GM18907 (cell line): Measurements from ENCODE around the gene PTGIS.

ENCODE experiments used
- ATAC-seq: cut with Tn5 transposase; IDR thresholded peaks from one replicate; pipeline ENCODE4 v1.9.1; 2021; ENCODE audit warnings: mild to moderate bottlenecking, moderate library complexity; ENCODE audit not compliant: unreplicated experiment

The PTGIS gene

DNA sequence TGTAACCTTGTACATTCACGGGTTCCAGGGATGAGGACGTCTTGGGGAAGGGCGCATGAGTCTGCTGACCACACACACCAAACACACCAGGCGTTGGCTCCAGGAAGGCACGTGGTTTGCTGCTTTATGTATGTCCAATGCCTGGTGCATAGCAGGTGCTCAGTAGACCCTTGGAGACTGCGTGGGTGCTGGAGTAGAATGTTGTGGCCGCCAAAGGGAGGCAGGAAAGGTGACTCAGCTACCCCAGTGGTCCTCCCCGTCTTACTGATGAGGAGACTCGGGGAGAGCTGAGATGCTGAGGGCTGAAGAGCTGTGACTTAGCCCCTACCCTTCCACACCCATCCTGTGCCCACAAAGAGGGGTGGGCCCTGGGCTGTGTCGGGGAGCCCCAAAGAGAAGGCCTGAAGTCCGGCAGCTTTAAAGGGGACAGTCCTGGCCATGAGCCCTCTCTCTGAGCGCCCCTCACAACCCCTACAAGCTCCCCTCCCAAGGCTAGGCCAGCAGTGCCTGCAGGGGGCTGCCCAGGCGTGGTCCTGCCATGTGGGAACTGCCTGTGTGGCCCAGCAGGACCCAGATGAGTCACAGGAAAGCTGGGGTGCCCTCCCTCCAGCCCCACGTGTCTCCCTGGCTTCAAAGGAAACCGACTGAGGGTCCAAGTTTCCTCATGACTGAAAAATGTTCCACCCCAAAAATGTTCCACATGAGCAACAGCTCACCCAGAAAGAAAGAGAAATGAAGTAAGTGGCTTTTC, 28.0 kb upstream of the PTGIS start:
- ATAC-seq = no peak

DNA sequence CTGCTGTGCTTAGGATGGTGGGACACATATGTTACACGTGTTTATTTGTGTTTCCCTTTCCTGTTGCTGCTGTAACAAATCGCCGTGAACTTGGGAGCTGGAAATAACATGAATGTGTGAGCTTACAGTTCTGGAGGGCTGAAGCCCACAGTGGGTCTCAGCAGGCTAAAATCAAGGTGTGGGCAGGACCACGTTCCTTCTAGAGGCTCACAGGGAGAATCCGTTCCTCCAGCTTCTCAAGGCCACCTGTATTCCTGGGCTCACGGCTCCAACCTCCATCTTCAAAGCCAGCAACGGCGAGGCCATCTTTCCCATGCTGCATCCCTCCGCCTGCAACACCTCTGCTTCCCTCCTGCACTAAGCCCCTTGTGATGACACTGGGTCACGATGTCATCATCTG, 27.4 kb upstream of the PTGIS start:
- no peak for ATAC-seq

DNA sequence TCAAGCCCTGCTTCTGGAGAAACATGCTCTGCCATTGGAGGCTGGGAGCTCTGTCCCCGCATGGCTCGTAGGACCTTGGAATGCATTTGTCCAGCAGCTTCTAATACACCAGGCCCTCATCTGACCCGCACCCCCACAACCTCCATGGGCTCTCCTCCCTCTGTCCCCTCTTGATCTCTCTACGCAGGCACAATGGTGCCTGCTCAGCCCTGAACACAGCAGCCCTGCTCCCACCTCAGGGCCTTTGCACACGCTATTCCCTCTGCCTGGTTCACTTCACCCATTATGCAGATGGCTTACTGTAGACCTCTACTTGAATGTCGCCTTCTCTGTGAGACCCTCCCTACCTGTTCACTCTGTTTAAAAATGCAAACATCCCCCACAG, 27.0 kb upstream of the PTGIS start:
- no peak for ATAC-seq

DNA sequence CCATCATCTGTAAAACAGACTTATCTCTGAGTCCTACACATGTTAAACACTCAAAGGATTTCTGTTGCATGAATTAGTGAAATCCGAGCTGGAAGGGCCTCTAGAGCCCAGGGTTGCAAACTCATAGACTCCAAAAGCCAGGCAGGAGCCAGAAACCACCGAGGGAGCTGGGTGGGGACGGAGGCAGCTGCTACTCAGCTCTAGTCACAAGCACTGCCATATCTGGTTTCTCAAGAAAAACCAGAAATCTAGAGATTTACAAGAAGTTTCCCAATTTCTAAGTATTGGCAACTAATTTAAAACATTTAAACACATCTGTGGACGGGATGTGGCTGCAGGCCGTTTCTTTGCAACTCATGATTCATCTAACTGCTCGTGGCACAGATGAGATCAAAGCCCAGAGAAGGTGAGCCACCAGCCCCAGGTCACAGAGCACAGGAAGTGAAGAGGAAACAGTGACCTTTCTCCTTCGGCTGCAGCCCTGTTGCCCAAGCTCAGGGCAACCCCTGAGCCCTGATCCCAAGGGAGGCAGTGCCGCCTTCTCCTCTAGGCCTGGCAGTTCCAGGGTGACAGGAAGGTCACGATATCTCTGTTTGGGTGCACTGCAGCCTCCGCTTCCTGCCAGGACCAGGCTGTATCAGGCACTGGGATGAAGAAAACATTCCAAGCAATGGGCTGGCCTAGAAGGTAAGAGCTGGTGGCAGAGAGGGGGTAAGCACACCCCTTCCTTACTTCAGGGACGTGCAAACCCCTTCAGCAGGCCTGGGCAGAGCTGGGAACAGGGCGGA, 26.4 kb upstream of the PTGIS start:
- ATAC-seq = no peak

DNA sequence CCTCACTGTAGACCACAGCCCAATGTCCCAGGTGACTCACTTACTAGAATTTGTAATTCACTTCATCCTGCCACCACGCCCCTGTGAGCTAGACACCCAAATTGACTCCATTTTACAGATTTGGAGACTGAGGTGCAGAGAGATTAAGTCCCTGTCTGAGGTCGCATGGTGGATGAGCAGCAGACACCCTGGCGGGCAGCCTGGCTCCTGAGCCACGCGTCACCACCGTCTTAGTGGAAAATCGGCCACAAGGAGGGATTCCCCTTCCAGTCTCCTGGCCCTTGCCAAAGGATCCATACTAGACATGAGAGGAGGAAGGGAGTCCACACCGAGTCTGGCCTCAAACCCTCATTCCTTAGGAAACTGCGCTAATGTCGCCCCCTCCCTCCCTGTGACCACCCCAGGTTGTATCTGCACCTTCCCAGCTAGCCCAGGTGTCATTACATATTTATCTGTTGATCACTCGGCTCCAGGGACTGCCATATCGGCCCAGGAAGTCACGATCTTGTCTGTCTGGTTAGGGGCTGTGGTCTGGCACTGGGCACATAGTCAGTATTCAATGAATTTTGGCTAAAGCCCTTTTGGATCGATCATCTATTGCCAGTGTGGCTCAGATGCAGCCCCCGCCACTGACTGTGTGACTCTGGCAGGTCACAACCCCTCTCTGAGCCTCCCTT, 25.7 kb upstream of the PTGIS start:
- no peak for ATAC-seq

DNA sequence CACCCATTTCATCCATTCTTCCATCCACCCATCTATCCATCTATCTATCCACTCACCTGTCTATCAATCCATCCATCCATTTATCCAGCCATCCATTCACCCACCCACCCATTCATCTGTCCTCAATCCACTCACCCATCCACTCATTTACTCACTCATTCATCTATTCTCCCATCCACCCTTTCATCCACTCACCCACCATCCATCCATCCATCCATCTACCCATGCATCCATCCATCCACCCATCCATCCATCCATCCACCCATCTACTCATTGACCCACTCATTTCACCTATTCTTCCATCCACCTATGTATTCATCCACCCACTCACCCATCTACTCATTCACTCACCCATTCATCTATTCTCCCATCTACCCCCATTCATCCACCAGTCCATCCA, 24.2 kb upstream of the PTGIS start:
- ATAC-seq = no peak

DNA sequence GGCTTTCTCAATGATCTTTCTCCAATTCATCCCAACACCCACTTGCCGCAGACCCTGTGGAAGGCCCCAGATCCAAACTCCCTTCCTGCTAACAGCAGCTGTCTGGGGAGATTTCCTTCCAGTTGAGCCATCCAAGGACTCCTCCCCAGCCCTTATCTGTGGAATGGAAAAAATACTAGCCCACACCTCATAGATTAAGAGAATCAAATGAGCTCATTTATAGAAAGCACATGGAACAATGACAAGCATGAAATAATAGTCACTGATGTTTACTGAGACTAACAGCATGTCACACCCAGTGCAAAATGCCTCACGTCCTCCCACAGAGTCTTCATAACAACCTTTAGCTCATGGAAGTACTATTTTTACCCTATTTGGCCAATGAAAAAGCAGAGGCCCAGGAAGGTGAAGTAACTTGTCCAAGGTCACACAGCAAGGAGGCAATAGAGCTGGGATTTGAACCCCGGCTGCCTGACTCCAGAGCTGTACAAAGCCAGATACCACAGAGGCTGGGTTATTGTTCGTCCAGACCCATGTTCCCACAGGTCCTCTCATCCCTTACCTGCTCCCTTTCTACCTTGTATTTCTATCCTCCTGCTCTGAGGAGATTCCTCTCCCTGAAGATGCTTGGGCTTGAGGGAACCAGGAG, 23.4 kb upstream of the PTGIS start:
- no peak for ATAC-seq

DNA sequence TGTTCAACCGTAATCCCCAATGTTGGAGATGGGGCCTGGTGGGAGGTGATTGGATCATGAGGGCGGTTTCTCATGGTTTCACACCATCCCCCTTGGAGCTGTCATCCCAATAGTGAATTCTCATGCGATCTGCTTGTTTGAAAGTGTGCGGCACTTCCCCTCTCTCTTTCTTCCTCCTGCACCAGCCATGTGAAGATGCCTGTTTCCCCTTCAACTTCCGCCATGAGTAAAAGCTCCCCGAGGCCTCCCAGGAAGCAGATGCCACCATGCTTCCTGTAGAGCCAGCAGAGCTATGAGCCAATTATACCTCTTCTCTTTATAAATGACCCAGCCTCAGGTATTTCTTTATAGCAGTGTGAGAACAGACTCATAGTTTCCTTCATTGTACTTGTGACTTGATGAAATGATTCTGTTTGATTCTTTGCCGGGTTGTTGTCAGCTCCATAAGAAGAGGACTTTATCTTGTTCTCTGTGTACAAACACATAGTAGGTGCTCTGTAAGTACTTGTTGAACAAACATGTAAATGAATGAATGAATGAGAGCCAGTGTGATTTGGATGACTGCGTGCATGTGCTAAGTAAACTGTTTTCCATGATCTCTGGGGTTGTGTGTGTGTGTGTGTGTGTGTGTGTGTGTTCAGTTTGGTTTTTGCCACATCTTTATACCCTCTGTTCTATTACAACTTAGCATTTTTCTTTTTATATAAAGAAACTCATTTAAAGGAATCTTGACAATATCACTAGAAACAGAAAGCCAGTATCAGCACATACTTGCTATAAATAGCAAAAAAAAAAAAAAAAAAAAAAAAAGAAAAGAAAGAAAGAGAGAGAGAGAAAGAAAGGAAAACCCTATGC, 22.5 kb upstream of the PTGIS start:
- no peak for ATAC-seq

DNA sequence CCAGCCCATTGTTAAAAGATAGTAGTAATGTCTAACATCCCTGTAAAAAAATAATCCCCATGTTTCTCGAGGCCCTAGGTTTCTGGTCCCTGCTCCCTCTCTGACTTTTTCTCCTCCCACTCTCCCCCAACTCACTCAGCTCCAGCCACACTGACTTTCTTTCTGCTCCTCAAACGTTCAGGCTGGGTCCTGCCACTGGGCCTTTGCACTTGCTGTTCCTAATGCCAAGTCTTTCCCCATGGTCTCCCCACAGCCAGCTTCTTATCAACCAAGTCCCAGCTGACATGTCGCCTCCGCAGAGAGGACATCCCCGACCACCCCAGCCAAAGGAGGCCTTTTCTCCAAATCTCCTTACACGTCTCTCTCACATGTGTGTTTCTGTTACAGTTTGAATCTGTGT, 21.8 kb upstream of the PTGIS start:
- no peak for ATAC-seq

DNA sequence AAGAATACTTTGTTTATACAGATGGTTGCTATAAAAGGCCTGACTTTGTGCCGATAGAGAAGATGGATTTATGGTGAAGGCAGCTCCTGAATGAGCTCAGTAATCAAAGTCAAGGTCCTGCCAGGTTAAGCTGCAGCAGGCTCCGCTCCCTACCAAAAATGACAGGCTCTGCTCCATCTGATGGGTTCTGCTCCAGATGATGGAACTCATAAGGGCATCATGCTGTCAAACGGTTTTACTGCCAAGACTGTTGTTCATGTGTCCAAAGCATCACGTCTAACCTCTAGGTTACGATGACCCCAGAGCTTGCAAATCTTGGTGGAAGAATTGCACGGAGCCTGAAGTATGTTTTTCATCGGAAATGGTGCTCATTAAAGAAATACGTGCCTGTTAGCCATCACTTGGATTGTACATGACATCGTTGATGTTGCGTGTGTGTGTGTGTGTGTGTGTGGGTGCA, 19.2 kb upstream of the PTGIS start:
- ATAC-seq = no peak

DNA sequence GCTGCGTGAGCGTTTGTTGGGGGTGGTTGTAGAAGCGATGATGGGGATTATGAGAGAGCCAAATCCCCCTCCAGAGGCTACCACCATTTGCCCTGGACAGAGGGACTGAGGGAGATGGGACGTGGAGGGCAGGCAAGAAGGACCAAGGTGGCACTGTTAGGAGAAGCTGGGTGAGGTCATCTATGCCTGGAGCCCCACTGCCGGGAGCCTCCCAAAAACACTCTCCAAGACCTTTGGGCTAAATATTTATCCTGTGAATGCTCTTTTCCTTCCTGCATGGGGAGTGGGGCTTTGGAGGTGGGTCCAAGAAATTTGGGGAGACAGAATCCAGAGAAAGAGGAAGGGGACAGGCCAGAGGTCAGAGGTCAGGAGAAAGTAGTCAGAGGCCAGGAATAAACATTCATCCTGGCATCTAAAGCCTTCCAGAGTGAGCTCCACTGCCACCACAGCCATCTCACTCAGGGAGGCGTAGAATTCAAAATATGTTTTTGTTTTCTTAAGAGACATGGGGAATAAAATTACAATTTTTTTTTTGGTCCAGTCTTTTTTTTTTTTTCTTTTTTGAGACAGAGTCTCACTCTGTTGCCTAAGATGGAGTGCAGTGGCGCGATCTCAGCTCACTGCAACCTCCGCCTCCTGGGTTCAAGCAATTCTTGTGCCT, 17.8 kb upstream of the PTGIS start:
- ATAC-seq = no peak

DNA sequence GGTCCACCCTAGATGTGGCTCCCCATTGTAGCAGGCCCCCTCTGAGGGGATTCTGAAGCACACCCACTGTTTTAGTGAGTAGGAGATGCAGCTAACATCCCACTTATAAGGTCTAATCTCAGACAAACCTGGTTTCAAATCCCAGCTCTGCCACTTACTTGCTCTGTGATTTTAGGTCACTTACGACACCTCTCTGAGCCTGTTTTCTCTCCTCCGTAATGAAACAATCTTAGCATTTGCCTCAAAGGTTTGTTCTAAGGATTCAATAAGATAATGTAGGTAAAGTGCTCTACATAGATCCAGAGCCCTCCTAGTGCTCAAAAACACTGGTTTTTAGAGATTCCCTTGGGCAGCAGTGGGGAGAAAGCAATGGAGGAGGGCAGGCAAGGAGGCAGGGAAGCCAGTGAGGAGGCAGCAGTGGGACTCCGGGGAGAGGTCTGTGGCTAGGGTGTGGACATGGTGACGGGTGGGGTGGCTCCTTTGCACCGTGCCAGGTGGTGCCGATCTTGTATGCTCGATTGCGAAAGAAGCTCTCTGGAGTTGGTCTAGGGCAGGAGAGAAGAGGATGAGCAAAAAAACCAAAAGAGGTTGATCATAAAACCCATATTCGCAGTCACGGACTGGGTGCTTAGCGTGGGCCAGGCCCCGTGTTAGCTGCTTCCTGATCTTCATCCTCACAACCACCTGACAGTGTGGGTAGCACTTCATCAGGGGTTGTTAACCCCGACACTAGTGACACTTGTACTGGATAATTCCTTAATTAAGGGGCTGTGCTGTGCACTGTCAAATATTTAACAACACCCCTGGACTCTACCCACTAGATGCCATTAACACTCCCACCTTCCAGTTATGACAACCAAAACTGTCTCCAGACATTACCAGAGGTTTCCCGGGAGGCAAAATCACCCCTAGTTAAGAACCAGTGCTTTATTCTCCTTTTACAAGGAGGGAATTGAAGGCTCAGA, 16.8 kb upstream of the PTGIS start:
- ATAC-seq = no peak

DNA sequence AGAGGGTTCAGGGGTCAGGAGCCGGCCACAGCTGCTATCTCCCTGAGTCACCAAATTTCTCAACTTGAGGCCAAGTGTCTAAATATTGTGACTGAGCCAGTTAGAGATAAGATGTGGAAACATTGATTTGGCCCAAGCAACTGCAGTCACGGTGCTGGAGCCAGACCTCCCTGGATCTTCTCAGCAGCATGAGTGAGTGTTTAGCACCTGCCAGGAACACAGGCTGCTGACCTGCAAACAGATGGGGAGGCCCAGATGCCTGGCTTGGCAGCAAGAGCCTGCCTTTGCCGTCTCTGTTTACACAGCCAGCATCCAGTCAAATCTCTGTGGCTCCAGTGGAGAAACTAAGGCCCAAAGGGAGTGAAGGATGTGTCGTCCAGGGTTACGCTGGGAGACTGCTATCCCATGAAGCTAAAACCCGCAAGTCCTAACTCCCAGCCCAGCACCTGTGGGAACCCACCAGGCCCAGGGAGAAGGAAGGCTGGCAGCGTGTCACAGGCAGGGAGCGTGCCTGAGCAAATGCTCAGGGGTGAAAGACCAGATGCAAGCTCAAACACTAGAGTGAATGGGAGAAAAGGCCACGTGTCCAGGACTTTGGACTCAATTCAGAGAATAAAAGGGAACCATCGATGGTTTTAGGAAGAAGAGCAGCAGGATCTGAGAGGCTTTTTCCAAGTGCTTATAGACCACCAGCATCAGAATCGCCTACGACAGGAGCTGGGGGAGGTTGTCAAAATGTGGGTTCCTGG, 15.9 kb upstream of the PTGIS start:
- ATAC-seq = no peak

DNA sequence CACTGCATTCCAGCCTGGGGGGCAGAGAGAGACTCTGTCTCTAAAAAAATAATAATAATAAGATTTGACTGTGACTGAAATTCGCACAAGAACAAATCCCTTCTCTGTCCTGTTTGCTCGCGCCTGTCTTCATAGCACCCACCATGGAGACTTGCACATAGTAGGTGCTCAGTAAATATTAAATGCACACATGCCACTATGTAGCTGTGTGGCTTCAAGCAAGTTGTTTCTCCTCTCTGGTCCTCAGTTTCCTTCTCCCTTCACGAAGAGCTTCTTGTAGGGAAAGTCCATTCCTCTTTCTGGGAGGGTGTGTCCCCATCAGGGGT, 15.4 kb upstream of the PTGIS start:
- ATAC-seq = no peak

DNA sequence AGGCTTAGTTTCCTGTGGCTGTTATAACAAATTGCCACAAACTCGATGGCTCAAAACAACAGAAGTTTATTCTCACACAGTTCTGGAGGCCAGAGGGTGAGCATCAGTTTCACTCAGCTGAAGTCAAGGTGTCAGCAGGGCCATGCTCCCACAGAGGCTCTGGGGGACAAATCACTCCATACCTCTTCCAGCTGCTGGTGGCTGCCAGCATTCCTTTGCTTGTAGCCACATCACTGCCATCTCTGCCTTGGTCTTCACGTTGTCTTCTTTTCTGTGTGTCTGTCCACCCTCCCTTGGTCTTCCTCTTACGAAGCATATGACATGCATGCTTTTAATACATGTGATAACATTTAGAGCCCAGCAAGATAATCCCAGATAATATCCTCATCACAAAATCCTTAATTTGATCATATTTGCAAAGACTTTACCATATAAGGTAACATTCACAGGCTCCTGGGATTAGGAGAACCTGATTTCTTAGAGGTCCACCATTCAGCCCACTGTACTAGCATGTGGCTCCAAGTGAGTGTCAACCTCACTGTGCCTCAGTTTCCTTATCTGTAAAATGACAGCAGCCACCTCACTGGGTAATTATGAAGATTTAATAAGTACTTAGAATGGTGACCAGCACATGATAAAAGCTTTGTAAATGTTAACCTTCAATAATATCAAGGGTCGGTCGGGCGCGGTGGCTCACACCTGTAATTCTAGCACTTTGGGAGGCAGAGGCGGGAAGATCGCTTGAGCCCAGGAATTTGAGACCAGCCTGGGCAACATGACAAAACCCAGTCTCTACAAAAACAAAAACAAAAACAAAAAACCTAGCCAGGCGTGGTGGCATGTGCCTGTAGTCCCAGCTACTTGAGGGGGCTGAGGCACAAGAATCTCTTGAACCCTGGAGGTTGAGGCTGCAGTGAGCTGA, 14.7 kb upstream of the PTGIS start:
- no peak for ATAC-seq

DNA sequence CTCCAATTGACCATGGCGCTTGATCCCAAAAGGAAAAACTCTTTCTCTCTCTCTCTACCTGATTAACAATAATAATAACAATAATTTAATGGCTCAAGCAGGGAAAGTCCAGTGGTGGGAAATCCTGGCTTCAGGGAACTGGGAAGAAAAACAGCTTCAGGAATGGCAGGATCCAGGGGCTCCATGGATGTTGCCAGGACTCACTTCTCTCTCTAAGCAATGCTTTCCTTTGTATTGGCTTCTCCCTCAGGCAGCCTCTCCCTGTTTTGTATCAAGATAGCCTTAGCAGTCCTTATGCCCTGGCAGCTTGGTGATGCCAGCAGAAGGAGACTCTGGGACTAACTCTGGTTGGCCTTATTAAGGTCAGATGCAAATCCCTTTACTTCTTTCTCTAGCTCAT, 13.5 kb upstream of the PTGIS start:
- ATAC-seq = no peak

DNA sequence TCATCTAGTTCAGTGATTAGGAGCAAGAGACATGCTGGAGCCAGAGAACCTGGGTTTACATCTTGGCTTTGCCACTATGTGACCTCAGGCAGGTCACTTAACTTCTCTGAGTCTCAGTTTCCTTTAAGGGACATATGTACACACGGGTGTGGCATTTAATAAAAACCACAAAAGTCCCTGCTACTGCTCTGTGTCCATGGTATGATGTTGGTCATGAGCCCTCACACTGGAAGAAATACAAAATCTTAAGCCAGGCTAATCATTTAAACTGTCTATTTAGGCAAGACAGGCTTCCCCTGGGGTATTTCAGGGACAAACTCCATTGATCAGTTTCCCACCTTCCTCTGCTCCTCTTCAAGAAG, 12.9 kb upstream of the PTGIS start:
- ATAC-seq = no peak
